Cardiac muscle cell (in vitro differentiated cells and primary cell): ENCODE measurements around the gene CCDC85C. TPM values are rescaled to one million over a fixed set of nuclear protein-coding genes. Genes with fewer than 3 reads are reported as not detected.

Source experiments
- DNase-seq, 2 donors: peaks; one replicate each; pipeline versions ENCODE4 v3.0.0 to v3.0.0-alpha.2; 2010 to 2017; ENCODE audit warnings: low read depth in 1 of 2, low spot score in 1 of 2
- H3K27ac ChIP-seq: fragments of 200-600 bp; sonication (generic); 2 replicates; pipeline ENCODE4 v1.5.1; 2016
- H3K27me3 ChIP-seq: fragments of 200-600 bp; sonication (generic); 2 replicates; pipeline ENCODE4 v1.6.0; 2016; ENCODE audit warnings: control low read depth
- H3K36me3 ChIP-seq: fragments of 200-600 bp; sonication (generic); 2 replicates; pipeline ENCODE4 v1.5.1; 2016; ENCODE audit warnings: control low read depth
- H3K4me1 ChIP-seq: fragments of 200-600 bp; sonication (generic); 2 replicates; pipeline ENCODE4 v1.8.1; 2017; ENCODE audit warnings: low read depth, mild to moderate bottlenecking, mixed run types
- H3K4me3 ChIP-seq: fragments of 200-600 bp; sonication (generic); 2 replicates; pipeline ENCODE4 v1.5.1; 2016; ENCODE audit warnings: mild to moderate bottlenecking
- H3K9me3 ChIP-seq: fragments of 200-600 bp; sonication (generic); 2 replicates; pipeline ENCODE4 v1.5.1; 2017; ENCODE audit warnings: low read depth, mild to moderate bottlenecking, control low read depth
- polyA plus RNA-seq: library from polyadenylated mRNA; unstranded; fragments of >200 nt; fragmentation: Nextera tagmentation; extraction: Ambion mirVana; gene quantifications from 2 replicates; pipeline ENCODE4 v1.2.1, GENCODE V29; 2016
- total RNA-seq: library from RNA; depleted of rRNA; stranded (reverse); fragments of >200 nt; gene quantifications from 2 replicates; pipeline ENCODE4 v1.2.3, GENCODE V29; 2016
- TF ChIP-seq, protein P1 (sequence below): IDR thresholded peaks from 2 replicates; pipeline ENCODE4 v1.5.1; 2012; ENCODE audit warnings: low read depth, mild to moderate bottlenecking, low read length

Gene CCDC85C
- total and polyA plus RNA-seq, 2 experiments from 2014 or later: 39.6 to 45.7 TPM

DNA sequence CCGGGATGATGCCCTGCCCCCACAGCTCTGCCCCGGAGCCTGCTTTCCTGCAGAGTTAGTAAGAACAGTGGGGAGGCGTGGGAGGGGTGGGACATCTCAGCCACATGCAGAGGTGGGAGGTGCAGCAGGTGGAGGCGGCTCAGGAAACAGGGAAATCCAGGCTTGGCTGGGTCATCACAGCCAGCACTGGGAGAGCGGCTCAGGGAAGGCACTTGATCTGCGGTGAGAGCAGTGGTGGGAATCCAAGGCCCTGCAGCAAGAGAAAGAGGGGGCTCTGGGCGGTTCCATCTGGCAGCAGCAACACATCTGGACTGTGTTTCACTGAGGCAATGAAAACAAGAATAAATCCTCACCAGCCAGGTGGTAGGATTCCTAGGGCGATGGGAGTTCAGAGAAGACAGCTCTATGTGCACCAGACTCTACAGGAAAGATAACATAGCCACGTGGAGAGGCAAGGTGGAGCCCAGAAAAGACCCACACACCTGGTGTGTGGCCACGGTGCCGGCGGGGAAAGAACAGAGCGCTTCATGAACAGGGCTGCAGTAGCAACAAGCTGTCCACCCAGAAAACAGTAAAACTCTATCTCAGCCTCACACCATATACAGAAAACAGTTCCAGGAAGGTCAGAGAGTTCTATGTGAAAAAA is 57.6 kb downstream of the CCDC85C start:
- TF ChIP-seq, protein P1, sequence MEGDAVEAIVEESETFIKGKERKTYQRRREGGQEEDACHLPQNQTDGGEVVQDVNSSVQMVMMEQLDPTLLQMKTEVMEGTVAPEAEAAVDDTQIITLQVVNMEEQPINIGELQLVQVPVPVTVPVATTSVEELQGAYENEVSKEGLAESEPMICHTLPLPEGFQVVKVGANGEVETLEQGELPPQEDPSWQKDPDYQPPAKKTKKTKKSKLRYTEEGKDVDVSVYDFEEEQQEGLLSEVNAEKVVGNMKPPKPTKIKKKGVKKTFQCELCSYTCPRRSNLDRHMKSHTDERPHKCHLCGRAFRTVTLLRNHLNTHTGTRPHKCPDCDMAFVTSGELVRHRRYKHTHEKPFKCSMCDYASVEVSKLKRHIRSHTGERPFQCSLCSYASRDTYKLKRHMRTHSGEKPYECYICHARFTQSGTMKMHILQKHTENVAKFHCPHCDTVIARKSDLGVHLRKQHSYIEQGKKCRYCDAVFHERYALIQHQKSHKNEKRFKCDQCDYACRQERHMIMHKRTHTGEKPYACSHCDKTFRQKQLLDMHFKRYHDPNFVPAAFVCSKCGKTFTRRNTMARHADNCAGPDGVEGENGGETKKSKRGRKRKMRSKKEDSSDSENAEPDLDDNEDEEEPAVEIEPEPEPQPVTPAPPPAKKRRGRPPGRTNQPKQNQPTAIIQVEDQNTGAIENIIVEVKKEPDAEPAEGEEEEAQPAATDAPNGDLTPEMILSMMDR: no peak
- H3K36me3 ChIP-seq: no peaks in the 10 kb centered on the region
- H3K4me1 ChIP-seq: peaks cover 39% of the 10 kb centered on the region
- no peaks in the 10 kb centered on the region for H3K27me3 ChIP-seq
- H3K27ac ChIP-seq: no peak overlapping the region
- H3K4me3 ChIP-seq: no peak overlapping the region
- no peaks in the 10 kb centered on the region for H3K9me3 ChIP-seq
- no peak for DNase-seq

DNA sequence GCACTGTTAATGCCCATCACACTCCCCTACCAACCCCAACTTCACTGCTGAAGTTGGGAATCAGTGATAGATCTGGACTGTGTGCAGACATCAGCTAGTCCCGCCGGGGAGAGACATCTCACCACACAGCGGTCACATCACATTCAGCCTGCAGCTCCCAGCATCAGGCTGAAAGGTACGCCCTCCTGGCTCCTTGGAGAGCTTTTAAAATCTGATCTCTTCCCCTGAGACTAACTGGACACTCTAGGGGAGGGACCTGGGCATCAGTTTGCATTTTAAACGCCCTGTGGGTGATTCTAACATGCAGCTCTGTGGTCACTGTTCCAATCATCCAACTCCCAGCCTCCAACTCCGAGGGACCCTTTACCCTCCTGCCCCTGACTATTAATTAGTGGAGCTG is 58.4 kb downstream of the CCDC85C start:
- Histone ChIP-seq H3K36me3 (no peaks in the 10 kb centered on the region), H3K4me1 (peaks cover 39% of the 10 kb centered on the region), H3K9me3 (no peaks in the 10 kb centered on the region), H3K27ac (peak overlapping the region; percentile 36), H3K27me3 (no peaks in the 10 kb centered on the region), H3K4me3 (no peak overlapping the region)
- no peak for DNase-seq
- TF ChIP-seq, protein P1: no peak

DNA sequence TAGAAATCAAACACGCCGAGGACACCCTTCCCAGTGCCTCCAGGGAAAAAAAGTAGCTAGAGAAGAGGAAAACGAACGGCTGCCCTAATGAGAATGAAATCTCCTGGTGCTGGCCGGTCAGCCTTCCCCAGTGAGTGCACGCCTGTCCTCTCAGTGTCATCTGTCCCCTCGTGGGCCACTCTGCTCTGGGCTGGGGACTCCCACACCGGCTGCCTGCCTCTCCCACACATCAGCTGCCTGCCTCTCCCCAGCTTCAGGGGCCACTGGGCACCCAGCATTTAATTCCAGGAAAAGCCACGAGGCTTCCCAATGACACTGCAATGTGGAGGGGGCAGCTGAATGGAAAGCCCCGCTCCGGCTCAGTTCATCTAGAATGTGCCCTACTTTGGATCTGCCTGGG is 59.0 kb downstream of the CCDC85C start:
- TF ChIP-seq, protein P1: no peak
- Histone ChIP-seq H3K27ac (peak overlapping the region; percentile 36), H3K4me1 (peaks cover 44% of the 10 kb centered on the region), H3K4me3 (no peak overlapping the region), H3K36me3 (no peaks in the 10 kb centered on the region), H3K9me3 (no peaks in the 10 kb centered on the region), H3K27me3 (no peaks in the 10 kb centered on the region)
- no peak for DNase-seq

DNA sequence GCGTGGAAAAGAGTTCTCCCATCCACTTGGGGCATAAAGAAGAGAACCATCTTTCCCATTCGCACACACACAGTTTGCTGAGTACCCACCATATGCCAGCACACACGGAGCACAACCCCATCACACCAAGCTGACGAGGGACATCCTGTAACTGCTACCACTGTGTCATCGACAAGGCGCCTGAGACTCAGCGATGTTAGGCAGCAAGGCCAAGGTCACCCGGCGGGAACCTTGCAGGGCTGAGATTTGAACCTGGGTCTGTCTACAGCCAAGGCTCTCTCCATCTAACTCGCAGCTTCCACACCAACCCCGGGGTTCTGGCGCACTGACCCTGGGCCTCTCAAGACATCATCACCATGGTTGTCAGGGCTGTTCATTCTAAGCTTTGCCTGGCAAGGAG is 60.0 kb downstream of the CCDC85C start:
- Histone ChIP-seq H3K27ac (no peak overlapping the region), H3K9me3 (no peaks in the 10 kb centered on the region), H3K4me1 (peaks cover 41% of the 10 kb centered on the region), H3K36me3 (no peaks in the 10 kb centered on the region), H3K4me3 (no peak overlapping the region), H3K27me3 (no peaks in the 10 kb centered on the region)
- DNase-seq: no peak
- TF ChIP-seq, protein P1: no peak

DNA sequence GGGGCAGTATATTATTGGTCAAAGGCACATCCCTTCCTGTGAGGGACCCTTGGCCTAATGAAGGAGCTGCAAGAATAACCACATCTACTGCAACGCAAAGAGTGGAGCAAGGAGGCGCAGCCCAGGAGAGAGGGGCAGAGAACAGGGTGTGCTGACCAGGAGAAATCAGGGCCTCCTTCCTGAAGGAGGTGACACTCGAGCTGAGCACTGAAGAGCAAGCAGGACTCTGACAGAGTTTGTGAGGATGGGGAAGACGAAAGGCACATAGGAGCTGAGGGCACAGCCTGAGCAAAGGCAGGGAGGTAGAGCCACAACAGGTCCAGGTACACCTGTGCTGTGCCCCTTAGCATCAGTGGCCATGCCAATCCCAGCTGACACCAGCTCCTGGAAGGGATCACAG is 60.6 kb downstream of the CCDC85C start:
- Histone ChIP-seq H3K9me3 (no peaks in the 10 kb centered on the region), H3K27me3 (no peaks in the 10 kb centered on the region)

More for the DNA sequence above, 60.6 kb downstream of the CCDC85C start:
- Histone ChIP-seq H3K4me1 (peaks cover 43% of the 10 kb centered on the region), H3K4me3 (no peak overlapping the region), H3K36me3 (no peaks in the 10 kb centered on the region), H3K27ac (no peak overlapping the region)
- DNase-seq: no peak
- TF ChIP-seq, protein P1: no peak
